ENCODE data around the gene BCL2.

BCL2 gene

DNA sequence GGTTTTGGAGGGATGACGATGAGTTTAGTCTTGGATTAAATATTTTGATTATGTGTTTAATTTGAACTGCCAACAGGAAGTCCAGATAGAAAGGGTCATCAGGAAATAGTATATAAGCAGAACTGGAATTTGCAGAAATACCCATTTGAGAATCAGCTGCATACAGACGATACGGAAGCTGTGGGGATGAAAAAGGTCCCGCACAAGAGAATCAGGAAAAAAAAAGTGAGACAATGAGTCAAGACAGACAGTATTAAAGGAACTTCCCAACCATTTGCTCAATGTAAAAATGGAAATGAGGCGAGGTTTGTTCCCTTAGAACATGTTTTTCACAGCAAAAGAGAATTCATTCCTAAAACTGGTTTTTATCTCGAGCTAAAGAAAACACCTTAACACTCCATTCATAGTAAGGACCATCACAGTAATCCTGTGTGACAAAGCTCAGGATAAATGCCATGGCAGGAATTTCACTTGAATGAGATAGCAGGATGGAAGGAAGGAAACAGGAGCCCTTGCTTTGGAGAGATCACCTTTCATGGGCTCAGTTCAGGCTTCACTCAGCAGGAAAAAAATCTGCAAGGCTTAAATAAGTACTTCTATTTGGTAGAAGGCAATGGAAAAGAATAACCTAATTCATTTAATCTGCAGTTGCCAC, 29.3 kb downstream of the BCL2 start:
- DNase-seq (ENCODE audit: extremely low spot score, insufficient read length, low read depth): no peak
- no peak for FAIRE-seq

DNA sequence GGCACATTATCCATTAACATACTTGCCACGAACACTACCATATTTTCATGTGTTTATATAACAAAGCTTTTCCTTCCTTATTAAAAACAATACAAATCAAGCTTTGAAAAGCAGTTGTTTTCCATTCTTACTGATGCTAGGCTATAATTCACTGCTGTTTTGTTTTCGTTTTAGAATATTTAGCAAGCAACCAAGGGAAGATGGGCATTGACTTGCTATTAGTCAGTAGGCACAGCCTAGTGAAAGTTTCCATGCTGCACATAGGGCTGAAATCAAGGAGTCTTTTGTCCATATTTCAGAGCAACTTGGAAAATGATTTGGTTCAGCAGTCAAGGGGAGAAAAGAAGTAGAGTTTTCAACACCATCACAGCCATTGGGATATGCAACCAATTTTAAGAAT, 31.3 kb downstream of the BCL2 start:
- DNase-seq (ENCODE audit: extremely low spot score, insufficient read length, low read depth) (no peak), FAIRE-seq (peak; percentile 33)

DNA sequence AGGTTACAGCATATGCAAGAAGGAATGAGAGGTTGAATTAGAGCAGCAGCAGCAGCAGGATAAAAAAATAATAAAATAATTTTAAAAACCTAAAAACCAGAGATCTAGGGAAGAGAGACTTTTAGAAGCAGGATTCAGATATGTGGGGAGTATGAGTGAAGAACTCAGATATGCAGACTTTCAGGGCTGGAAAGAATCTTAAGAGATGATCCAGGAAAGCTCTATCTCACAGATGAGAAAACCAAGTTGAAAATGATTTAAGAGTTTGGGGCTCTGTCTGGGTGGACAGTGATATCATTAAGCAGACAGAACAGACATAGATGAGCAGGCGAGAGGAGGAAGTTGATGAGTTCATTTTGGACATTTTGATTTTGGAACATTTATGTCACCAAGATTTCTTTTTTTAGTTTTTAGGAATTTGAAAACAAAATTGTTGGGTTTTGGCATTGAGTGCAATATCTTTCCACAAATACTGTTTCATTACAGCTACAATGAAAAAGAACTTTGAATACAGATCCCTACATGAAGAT, 31.8 kb downstream of the BCL2 start:
- FAIRE-seq (no peak), DNase-seq (ENCODE audit: extremely low spot score, insufficient read length, low read depth) (no peak)

DNA sequence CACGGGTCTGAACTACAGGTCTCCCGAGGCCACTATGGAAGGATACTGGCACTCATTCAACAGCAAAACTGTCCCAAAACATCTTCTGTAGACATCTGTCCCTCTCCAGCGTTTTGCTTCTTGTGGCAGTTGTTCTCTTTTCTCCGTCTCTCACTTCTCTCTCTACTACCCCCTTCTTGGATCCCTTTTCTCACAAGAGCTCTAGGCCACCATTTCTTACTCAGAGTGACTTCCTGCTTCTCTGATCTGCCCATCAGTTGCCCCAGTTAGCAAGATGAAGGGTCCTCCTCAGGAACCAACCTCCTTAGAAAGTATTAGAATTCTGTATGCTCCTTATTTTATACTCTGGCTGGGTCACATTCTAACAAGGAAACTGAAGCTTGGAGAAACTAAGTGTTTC, 32.6 kb downstream of the BCL2 start:
- FAIRE-seq: peak; percentile 41
- DNase-seq (ENCODE audit: extremely low spot score, insufficient read length, low read depth): no peak

DNA sequence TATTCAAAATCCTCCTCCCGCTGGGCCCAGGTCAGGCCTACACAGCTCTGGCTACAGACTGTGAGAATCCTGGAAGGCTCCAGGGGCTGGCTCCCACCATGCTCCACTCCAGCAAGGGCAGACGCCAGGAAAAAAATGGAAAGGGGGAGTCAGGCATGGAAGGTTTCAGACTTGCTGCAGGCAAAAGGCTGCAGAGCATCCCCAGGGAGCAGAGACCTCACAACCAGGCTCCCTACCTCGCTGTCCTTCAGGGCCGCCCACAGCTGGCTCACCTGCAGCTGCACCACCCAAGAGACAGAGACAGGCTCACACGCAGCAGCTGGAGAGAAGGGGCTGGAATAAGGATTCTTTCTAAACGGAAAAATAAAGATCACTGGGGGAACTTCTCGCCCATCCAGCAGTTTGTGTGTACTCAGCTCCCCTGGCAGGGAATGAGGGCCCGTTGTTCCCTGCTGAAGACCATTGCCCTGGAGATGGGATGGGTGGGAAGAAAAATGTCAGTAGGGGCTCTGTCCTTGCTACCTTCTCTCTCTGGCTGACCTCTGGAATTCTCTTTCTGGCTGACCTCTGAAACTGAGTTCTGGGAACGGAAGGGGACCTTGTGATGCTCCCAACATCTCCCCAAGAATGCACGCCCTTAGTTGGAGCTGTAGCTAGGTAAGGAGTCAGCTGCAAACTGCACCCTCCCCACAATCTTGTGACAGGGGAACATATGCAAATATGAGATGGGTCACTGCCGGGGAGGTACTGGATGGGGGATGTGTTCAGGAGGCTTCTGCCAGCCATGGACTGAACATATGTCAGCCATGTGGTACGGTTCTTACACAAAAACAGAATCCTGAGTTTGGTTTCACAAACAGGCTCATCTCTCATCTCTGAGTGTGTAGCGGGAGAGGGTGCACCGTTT, 34.5 kb downstream of the BCL2 start:
- FAIRE-seq (peak; percentile 96), DNase-seq (ENCODE audit: extremely low spot score, insufficient read length, low read depth) (no peak)

DNA sequence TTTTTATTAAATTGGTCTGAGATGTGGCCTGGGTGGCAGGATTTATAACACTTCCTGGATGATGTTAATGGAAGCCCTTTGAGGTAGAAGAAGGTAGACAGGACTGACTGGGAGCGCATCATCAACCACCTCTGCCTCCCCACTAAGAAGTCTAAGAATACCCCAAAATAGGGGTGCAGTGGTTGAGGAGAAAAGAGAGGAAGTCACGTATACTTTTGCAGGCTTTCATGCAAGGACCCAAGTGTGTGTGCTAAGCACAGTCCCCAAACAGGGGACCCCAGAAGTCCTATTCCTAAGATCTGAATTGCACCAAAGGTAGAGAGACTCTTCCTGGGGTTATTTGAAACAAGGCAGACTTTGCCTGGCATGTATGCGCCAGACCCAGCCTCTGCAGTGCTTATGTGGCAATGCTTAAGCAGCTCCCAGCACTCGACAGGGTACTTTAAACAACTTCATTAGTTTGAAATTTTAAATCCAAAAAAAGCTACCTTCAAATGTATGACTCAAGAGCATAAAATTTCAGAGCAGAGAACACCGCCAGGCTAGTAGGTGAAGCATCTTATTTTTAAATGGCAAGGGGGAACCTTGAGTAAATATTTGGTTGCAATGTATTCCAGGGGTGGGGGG, 35.3 kb downstream of the BCL2 start:
- DNase-seq (ENCODE audit: extremely low spot score, insufficient read length, low read depth) (no peak), FAIRE-seq (no peak)

DNA sequence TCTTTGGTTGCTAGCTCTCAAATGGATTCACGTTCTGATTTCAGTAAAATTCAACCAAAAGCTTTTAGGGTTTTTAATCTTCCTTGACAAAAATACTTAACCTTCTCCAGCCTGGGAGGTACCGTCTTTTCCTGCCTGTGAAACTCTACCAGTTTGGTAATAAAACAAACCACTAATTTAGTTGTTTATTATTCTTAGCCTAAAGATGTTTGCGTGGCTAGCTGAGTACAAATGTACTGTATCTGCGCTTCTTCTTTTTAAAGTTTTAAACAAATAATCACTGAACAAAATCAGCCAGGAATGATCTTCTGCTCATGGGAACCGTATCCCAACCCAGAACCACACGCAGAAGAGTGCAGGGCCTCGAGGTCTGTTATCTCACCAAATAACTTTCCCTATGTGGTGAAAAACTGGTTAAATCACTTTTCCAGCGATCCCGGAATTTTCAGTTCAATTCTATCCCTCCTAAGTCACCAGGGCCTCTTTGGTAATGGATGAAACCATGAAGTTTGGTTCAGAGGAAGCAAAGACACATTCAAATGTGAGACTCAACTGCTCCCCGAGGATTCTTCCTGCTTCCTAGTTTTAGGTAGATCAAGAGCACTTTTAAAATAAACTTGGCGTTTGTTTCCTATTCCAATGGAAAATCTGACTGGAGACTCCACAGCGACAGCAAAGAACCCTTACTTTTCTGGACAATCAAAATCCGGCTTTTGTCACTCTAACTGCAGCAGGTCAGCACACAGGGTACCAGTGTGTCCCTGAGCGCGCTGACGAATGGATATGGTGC, 36.1 kb downstream of the BCL2 start:
- no peak for FAIRE-seq
- DNase-seq (ENCODE audit: extremely low spot score, insufficient read length, low read depth): no peak

DNA sequence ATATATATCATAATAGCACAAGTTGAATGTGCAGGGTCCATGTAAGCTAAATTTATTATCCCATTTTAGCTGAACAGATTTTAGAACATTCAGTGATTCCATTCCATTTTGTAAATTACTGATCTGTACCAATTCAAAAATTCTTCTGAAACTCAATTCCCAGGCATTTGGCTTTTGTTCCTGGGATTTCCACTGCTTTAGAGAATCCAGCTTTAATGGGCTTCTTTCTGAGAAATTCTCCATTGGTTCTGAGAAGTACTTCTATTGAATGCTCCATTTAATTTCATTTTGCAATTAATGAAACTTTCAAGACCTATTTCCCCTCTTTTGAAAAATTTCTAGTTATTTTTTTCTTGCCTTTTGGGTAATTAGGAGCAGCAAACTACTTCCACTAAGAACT, 36.8 kb downstream of the BCL2 start:
- FAIRE-seq: no peak
- DNase-seq (ENCODE audit: extremely low spot score, insufficient read length, low read depth): no peak

DNA sequence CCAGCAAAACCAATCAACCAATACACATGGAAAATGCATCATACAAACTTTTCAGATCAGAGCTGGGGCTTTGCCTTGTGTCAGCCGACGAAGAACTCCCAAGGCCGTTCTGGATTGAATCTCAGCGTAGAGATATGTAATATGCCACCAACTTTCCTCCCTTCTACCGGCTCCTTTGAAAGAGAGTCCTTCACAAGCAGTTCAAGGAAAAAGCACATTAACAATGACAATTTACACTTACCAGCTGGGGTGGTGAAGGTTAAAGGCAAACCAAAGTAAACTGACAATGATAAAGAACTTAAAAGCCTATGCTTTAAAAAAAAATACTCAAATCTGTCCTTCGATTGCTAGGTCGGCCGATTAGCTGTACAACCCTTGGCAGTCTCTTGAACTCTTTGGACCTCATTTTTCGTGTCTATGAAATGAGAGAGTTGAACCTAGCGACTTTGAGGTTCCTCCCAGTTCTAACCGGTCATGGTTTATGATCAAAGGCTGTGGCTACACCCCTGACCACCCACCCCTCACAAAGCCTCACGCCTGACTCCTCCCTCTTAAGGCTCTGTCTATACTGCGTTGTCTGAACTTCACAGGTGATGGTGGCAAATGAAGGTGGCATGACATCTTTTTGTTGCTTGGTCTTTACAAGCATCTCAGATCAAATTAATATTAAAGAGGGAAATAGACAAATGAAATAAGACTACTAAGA, 46.2 kb downstream of the BCL2 start:
- DNase-seq (ENCODE audit: extremely low spot score, insufficient read length, low read depth) (no peak), FAIRE-seq (no peak)

DNA sequence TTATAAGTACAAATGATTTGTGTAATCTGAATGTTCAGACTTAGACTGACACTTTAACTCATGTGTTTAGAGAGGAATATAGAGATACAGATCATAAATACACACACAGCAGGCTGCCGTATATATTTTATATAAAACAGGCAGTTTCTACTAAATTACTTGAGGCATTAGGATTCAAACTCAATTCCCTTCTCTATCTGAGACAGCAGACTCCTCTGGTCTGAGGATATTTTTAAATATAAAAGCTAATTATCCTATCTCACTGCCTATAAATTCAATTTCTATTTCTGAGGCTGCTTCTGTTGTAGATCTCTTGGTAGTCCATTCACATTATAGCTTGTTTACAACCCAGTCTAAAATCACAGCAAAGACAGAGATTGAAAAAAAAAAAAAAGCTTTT, 46.9 kb downstream of the BCL2 start:
- FAIRE-seq (no peak), DNase-seq (ENCODE audit: extremely low spot score, insufficient read length, low read depth) (no peak)

DNA sequence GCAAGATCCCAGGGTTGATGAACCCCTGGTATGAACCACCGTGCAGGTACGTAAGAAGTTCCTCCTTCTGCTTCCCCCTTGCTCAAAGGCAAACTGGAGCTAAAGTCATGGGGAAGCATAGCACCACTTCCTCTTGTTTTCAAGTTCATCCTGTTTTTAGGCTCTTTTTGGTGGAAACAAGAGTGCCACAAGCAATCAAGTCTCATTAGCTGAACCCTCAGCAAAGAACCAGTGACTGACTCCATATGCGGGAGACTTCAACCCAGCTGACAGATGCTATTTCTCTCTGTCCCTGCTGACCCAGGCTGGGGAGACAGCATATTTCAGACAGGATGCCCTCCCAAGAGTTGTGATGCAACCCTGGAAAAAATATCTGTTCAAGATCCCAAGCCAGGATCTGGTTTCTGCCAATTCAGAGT, 47.7 kb downstream of the BCL2 start:
- DNase-seq (ENCODE audit: extremely low spot score, insufficient read length, low read depth) (no peak), FAIRE-seq (no peak)

DNA sequence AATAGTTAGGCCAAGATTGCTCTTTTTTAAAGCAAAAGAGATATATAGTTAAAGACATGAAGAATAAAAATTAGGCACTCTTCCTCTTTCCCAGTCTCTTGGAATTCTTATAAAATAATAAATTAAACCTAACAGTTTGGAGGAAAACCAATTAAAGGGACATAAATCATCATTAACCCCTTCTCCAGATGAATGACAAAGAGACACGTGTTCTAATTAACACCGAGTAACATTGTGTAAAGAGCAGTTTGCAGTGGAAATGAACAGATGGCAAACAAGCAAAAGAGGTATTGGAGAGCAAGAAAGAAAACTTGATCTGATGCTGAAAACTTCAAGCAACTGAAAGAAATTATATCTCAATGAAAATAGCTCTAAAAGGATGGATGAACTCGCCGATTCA, 48.4 kb downstream of the BCL2 start:
- FAIRE-seq: no peak

DNA sequence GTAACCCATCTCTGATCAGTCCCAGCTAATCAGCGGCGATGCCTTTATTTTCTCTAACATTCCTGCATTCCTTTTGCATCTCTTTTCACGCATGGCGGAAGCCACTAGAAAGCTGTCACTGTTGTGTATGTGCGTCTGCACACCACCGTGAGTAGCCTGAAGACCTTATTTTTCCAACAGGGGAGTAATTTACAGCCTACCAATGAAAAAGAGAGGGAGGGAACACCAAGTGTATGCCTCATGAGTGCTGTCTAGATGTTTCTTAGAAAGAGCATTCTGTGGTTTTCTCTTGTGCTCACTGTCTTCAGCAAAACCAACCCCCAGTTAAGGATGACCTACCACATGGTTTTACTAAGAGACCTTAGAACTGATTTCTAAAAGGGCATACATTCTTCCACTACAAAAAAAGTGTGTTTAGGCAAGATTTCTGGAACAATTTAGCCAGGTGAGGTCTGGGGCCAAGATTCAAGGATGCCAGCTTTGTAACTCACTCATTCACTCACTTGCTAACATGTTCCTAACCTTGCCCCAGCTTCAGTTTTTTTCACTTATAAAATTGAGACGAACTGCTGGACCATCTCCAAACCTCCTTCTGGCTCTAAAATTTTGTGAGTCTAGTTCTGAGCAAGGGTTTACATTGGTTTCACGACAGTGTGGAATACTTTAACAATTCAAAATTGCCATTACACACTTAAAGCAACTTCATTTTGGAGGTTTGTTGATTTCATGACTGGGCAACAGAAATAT, 51.4 kb downstream of the BCL2 start:
- no peak for DNase-seq (ENCODE audit: extremely low spot score, insufficient read length, low read depth)
- FAIRE-seq: no peak

More for the DNA sequence above, 48.4 kb downstream of the BCL2 start:
- DNase-seq (ENCODE audit: extremely low spot score, insufficient read length, low read depth): no peak

DNA sequence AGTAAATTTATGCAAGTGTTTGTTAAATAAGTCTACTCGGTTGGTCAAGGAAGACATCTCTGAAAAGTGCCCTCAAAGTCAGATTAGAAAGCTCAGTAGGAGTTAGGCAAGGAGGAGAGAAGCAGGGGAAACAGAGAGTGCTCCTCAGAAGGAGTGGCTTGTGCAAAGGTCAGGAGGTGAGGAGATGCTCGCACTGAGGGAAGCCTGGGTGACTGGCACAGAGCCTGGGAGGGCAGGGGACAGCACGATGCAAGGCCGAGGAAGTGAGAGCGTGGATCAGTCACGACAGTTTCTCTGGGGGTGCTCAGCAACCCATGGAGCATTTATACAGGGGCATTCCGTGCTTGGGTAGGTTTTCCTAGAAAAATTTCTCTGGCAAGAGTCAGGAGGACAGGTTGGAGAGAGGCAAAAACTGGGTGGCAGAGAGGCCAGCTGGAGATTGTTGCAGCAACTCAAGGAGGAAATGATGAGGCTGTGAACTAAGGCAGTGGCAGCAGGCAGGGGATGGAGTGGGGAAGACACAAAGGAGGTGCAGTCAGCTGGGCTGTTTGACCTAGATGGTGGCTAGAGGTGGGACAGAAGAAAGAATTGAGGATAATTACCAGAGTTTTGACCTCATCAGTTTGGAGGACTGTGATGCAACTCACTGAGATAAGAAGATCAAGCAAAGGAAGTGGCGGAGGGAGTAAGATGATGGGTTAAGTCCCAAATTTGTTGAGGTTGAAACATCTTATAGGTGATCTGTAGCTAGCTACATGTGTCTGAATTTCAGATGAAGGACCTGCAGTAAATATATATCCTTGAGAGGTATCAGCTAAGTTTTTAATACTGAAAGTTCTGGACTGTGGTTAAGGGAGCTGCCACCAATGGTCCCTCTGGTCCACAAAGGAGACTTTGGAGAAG, 52.4 kb downstream of the BCL2 start:
- DNase-seq (ENCODE audit: extremely low spot score, insufficient read length, low read depth): no peak

DNA sequence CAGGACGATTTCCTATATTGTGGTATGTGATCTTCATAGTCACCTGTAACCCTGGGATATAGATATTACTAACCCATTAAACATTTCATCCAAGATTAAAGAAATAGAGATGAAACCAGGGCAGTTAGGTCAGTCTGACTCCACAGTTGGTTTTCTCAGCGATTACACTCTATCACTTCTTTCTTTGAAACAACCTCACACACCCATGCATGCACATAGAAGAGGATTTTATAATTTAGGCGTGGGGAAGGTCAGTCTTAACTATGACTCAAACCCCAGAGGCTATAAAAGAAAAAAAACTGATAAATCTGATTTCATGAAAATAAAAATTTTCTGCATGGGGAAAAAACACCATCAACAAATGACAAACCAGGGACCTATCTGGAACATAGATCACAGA, 54.2 kb downstream of the BCL2 start:
- FAIRE-seq (no peak), DNase-seq (ENCODE audit: extremely low spot score, insufficient read length, low read depth) (no peak)

More for the DNA sequence above, 52.4 kb downstream of the BCL2 start:
- no peak for FAIRE-seq

DNA sequence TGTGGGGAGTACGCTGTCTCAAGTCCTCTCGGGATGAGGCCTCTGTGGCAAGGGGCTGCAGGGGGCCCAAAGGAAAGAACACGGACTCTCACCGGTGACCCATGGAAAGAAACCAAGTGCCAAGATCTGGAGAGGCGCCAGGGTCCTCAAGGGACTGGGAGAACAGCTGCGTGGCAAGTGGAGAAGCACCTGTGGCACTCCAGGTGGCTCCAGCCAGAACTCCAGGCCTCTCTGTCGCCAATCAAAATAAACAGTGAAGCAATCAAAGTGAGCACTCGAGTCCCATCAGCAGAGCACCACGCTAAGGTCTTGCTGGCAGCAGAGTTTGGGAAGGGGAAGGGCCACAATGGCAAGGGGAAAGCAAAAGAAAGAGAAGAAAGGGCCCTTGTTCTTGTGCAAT, 54.7 kb downstream of the BCL2 start:
- DNase-seq (ENCODE audit: extremely low spot score, insufficient read length, low read depth) (no peak), FAIRE-seq (no peak)

DNA sequence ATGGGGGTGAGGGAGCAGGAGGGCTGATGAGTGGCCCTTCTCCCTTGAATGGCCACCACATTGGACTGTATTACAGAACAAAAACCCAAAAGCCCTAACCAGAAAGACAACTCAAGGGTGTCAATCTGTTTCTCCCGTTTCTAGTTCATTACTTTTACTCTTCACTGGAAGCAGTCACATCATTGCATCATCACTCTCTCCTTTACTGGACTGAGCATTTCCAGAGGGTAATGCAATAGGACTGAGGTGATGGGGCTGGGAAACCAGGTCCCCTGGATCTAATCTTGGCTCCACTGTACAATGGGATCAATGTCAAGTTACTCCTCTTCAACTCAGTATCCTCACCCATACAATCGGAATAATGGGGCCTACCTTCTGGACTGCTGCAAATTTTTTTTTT, 56.1 kb downstream of the BCL2 start:
- DNase-seq (ENCODE audit: extremely low spot score, insufficient read length, low read depth) (no peak), FAIRE-seq (no peak)
